COLO668 (cell line): ENCODE data around the gene FYB1.
"Not testable (repeated sequence)": the region's sequence is repeated elsewhere in the genome, so short reads cannot be mapped to it uniquely, and the experiment has no call there.

Experiments used
- DNase-seq: peaks from one replicate; lab custom pipeline; 2025; ENCODE audit not compliant: unreplicated experiment; lab: John Stamatoyannopoulos, UW

FYB1 gene

DNA sequence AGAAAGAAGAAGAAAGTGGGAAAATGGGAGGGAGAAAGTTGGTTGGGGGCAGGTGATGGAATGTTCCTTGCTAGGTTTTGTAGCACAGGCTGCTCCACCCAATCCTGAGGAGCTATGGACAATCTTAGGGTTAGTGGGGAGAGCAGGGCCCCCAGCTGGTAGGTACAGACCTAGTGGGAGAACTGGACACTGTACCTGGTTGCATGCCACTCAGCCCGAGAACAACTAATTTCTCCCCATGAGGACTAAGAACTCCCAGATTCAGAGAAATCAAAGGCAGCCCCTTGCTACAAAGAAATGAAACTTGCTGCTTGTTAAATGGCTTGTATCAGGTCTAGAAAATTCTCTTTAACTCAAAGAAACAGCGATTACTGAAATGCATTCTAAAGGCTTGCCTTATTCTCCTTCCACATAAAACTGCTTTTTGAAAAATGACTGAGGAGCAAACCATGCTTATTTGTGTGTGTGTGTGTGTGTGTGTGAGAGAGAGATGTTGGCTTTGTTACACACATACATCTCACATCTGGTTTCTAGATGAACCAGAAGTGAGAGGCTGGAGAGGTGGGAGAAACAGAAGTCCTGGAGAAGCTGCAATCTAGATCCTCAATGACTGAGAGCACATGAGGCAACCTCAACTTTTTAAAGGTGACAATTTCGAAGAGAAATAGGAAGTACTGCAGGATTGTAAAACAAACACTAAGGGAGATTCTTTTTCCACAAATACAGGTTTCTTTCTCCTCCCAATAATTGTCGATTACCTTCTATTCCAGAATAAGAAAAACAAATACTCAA lies 28.9 kb downstream of the FYB1 start:
- DNase-seq: no peak

DNA sequence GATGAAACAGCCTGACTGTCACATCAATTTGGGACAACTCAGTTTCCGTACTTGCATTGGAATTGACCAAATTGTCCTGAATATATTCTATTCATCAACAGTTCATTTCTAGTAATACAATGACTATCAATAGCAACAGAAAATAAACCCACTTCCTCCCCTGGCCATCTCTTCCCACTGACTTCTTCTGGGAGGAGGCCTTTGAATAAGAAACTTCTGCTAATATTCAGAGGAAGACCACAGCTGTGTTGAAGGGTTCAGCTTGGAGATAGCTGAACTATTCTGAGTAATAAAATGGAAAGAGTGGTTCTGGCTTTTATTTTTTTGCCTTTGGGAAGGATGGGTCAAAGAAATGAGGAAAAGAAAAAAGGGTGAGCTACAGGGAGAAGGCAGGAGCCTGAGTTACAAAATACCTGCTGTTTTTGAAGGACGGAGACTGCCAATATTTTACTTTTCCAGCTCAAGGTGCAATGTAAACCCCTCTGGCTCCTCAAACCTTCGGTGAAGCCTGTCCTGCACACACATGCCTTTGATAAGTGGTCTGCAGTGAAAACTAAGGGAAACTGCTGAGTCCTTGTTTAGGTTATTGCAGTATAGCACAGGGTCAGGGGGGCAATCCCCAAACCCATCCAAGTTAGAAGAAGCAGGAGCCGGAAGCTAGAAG lies 29.9 kb downstream of the FYB1 start:
- DNase-seq: no peak

DNA sequence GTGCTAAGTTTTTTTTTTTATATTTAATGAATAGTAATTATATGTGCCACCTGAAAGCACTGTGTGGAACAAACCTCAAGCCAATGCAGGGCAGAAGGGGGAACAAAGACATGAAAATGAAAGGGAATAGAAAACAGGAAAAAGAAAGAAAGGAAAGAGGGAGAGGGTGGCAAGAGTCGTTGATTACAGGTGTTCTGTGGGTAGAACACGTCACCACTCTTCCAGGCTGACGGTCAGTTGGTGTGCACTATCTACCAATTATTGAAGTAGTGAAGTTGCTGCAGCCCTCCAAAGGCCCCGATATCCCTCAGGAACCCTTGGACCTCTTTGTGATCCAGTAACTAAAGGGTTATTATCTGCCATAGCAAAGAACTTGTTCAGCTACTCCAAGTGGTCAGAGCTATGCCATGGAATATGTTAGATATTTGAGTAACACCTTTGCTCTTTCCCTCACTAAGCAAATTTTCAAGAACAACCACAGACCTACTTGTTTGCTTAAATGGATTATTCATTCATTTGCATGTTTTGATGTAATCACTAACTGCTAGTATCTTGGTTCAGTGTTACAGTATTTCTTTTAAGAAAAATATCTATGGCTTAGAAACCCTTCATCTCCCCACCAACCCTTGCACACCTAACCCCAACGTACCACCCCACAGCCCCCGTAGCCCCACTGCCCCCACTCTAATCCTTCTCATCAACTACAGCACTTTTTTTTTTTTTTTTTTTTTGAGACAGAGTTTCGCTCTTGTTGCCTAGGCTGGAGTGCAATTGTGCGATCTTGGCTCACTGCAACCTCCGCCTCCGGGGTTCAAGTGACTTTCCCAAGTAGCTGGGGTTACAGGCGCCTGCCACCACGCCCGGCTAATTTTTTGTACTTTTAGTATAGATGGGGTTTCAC lies 31.3 kb downstream of the FYB1 start:
- no peak for DNase-seq

DNA sequence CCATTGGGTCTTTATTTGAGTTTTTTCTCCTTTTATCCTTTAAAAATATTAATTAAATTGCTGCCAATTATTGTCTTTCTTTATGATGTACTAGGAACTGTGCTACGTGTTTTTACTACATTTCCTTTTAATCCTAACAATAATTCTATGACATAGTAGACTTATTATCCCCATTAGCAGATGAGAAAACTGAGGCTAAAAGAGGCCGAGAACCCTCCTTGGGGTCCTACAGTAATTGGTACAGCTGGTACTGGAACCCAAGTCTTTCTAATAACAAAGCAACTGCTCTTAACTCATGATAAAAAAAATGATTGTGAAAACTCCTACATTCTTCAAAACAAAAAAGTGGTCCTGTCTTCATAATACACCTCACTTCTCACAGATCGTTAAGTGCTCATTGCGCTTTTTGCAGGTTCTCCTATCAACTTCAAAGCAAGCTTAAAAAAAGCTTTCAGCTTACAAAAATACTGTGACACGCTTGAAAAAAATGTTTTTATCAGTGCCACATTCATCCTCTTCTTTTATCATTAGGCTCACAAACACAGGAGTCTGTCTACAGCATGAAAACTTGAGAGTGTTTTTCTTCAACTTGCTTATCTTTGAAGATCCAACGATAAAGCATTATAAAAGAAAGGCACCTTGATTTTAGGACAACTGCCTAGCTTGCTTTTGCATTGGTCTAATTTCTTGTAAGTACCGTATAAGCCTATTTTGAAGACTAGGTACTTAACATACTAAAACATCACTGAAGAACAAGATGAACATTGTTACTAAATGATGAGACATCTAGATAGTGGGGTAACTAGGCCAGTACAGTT lies 32.4 kb downstream of the FYB1 start:
- no peak for DNase-seq

DNA sequence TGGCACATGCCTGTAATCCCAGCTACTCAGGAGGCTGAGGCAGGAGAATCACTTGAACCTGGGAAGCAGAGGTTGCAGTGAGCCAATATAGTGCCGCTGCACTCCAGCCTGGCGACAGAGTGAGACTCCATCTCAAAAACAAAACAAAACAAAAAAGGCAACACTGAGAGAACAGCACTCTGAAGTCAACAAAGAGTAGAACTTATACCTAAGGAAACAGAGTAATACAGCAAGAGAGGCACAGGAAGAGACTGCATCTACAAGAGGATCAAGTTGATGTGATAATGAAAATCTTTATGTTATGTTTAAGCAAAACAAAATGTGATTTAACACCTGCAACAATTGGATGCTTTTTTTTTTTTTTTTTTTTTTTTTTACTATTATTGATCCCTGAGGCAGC lies 33.1 kb downstream of the FYB1 start:
- no peak for DNase-seq

DNA sequence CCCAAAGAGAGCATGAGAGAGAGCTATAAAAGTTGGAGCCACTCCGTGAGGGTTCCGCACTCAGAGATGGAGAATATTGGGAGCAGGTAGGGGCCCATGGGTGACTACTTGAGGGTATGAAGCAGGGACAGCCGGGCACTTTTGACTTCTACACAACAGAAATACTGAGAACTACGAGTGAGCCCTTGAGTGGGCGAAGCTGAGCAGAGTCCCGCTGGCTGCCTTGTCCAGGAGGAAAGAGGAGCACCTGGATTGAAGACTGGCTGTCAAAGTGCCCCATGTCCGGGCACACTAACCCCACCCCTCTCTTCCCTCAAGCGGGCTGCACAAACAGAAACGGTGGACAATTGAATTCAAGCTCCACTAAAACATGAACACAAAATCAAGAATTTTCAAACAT lies 33.6 kb downstream of the FYB1 start:
- DNase-seq: no peak

DNA sequence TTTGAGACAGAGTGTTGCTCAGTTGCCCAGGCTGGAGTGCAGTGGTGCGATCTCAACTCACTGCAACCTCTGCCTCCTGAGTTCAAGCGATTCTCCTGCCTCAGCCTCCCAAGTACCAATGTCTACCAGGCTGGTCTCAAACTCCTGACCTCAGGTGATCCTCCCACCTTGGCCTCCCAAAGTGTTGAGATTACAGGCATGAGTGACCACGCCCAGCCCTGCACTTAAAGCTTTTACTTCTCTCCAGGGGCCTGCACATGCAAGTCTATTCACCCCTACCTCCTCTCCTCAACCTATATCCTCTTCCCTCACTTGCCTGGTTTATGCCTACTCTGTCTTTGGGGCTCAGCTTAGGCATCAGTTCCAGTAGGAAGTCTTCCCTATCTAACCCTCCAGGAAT lies 39.8 kb downstream of the FYB1 start:
- not testable (repeated sequence) for DNase-seq

DNA sequence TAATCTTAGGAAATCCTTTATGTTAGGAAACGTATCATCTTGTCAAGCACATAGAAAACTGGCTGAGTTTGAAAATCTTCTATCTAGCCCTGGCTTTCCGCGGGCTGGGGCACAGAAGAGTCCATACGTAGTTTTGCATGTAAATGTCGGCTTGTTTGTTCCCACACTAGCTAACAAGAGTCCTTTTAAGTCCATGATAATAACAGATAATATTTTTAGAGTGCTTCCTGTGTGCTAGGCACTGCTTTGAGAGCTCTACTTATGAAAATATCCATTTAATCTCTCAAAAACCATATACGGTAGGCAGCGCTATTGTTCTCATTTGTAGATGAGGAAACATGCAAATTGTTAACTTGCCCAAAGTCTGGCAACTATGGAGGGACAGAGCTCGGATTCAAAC lies 40.5 kb downstream of the FYB1 start:
- no peak for DNase-seq

DNA sequence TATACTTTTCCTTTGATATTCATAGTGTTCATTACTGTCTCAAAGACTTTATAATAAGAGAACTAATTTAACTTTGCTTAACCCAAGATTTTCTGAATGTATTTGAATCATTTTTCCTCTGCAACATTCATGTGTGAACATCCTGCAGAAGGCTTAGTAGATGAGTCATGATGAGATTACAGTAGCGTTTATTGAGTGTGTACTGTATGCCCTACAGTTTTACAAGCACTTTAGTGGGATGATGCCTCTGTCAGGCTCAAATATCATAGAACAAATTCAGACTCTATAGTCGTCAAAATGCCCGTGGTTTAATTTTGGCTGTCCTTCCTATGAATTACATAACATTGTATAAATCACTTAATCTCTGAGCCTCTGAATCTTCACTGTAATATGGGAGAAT lies 41.2 kb downstream of the FYB1 start:
- no peak for DNase-seq

DNA sequence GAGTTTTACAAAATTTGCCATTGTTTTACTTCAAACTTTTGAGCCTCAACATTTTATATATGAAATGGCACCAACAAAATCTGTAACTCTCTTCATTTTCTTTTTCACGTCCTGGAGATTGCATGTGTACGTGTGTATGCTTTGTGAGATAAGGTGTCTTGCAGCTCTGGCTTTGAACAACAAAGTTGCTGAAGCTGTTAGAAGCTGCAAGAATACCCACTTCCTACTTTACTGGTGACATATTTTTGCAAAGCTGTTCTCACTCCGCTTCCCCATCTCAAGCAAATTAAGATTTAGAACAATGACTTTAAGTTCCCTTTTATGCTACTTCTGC lies 41.8 kb downstream of the FYB1 start:
- DNase-seq: no peak

DNA sequence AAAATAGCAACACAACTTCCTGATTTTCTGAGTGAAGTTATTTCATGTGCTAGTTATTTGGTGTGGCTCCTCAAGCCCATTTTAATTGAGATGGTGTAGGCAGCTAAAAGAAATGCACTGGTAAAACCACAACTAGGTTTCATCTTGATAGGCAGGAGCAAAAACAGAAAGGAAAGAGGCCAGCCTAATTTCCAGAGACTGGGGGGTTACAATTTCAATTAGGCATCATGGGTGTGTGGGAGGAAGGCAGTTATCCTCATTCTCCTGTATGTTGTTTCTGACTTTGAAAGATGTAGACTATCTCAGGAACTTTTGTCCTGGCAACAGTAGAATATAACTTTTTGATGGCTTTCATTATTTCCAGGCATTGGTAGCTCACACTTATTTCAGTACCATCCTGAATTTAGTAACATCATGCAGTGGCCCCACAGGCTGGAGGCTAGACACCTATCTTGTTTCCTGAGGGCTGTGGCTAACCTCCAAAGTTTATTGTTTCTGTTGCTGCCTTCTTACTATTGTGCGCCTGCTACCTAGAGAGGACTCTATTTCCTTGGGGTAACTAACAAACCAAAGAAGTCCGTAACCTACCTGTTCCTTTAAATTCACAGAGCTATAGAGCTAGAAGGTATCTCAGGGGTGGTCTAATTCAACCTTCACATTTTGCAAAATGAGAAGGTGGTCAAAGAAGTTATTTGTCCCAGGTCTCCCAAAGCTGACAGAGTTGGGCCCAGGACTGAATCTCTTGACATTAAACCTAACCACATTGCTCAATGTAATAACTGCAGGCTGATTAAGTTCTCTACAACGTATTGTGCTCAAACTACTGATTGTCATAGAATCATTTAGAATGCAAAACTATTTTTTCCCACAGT lies 42.4 kb downstream of the FYB1 start:
- DNase-seq: no peak

DNA sequence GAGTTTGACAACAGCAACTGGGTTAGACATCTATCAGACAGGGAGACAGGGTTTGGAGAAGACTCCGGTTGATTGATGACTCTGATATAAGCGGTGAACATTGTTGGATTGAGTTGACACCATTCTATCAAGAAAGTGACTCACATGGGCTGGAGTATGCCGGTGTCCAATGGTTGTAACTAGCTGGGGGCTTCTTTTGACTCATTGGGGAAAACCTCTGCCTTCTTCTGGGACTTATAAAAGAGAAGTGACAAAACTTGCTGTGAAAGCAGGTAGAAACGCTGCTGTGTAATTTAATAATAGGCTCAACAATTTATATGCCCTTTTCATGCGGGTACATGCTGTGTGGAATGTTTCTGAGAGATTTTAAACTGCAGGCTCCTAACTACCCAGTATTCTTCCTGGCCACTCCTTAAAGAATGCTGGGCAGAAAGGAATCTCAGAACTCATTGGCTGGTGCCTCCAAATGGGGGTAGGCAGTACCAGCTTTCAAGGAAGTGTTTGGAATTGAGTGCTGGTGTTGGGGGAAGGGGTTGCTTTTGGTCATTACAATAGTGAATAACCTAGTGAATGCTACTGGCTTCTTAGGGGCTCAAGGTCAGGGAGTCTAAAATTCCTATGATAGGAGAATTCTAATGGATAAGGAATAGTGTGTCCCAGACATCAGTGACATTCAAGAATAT lies 43.9 kb downstream of the FYB1 start:
- DNase-seq: no peak

DNA sequence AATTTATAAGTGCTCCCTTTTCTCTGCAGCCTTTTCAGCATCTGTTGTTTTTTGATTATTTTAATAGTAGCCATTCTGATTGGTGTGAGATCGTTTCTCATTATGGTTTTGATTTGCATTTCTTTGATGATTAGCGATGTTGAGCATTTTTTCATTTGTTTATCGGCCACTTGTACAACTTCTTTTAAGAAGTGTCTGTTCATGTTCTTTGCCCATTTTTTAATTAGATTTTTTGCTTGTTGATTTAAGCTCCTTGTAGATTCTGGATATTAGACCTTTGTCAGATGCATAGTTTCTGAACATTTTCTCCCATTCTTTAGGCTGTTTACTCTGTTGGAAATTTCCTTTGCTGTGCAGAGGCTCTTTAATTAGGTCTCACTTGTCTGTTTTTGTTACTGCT lies 46.3 kb downstream of the FYB1 start:
- DNase-seq: no peak

DNA sequence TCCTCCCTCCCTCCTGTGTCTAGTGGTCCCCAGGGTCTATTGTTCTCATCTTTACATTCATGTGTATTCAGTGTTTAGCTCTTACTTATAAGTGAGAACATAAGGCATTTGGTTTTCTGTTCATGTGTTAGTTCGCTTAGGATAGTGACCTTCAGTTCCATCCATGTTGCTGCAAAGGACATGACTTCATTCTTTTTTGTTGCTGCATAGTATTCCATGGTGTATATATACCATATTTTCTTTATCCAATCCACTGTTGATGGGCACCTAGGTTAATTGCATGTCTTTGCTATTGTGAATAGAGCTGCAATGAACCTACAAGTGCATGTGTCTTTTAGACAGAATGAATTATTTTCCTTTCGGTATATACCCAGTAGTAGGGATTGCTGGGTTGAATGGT lies 46.8 kb downstream of the FYB1 start:
- no peak for DNase-seq

DNA sequence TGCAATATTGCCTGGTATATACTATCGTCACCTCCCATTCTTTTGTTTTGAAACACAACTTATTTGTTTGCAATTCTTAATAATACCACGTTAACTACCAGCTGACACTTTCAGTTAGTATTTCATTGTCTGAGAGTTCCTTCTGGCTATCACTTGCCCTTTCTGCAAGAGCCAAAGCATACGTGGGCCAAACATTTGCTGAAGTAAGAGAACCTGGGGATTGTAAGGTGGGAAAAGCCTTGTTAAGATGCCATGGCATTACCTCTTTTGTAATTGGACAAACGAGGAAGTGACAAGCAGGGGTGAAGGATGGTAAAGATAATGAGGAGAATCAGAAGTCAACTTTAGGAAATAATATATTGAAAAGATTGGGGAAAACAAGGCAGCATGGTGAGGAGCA lies 47.7 kb downstream of the FYB1 start:
- no peak for DNase-seq

DNA sequence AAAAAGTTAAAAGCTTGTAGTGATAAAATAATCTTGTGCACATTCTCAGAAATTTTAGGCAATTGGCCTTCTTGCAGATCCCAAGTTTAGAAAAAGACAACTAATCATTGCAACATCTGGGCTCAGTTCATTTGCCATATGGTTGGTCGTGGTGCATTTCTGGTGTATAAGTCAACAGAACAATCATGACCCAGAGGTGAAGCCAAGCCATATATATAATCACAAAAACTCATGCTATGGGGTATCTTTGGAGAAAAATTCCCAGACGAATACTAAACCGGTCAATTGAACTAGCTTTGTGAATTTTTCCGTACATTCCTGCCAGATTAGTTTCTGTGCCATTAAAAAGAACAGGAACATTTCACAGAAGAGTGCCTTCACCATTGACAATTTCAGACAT lies 50.3 kb downstream of the FYB1 start:
- DNase-seq: no peak

DNA sequence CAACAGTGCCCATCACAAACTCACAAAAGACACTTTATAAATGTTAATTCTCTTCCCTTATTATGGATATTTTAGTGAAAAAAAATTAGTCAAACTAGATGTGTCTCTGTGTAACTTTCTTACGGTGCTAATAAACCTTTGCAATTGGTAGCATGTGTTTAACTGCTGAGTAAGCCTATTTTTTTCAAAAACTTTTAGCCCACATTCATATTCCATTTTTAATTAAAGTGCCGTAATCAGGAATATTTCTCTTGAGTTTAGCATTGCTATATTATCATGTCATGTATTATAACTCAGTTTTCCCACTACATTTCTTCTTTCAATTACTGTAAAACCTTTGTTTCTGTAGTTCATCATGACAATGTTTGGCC lies 51.4 kb downstream of the FYB1 start:
- no peak for DNase-seq

DNA sequence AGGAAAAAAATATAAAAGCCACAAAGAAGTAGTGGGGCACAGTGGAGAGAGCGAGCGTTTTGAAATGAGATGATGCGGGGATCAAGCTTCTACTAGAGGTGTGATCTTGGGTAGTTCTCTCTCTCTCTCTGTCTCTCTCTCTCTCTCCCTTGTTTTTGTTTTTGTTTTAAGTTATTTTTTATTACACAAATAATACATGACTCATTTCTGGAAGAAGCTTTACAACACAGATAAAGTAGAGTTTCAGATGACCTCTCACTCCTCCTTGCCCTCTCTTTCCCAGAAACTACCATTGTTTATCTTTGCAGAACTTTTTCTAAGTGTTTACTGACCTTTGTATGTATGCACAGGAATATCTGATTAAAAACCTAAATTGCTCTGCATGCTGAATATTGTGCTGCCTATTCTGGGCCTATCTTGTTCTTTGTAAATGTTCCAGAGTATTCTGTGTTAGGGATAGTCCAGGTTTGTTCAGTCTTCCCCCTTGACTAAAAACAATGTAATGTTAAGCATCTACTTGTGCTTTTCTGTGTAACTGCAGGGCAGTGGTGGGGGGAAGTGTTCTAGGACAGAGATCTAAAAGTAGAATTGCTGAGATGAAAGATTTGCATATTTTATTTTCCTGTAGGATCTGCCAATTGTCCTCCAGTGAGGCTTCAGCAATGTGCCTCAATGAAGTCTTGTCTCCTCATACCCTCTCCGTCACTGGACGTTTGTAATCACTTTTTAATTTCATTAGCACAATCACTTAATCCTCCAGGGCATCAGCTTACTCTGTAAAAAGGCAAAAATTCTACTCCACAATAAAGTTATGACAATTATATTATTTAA lies 52.0 kb downstream of the FYB1 start:
- no peak for DNase-seq
